Activated CD4-positive, CD25-positive, alpha-beta regulatory T cell treated with anti-CD3 and anti-CD28 coated beads, Interleukin-2, amount 50 U/mL, for 72 hours (primary cell): Measurements from ENCODE around the gene DLG3.

Source experiments
- DNase-seq: peaks from one replicate; pipeline ENCODE4 v3.0.0; 2021

DLG3 gene

GRCh38 chrX:70527053-70527452, 82.4 kb downstream of the DLG3 start:
- DNase-seq, result no peak

GRCh38 chrX:70527610-70528345, 83.1 kb downstream of the DLG3 start:
- DNase-seq, result no peak

GRCh38 chrX:70535198-70535597, 90.6 kb downstream of the DLG3 start:
- no peak for DNase-seq

DNA sequence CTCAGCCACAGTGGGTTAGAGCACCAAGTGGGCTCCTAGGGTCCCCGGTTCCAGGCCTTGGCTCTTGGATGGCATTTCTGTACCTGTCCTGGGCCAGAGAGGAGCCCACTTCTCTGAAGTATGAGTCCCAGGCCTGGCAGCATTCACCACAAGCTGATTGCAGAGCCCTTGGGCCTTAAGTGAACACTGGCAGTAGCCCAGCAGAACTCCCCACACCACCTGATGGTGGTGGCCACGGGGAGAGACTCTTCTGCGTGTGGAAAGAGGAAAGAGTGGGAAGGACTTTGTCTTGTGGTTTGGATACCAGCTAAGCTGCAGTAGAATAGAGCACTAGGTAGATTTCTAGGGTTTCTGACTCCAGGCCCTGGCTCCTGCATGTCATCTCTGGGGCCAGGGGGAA, 104.8 kb downstream of the DLG3 start:
- DNase-seq, result no peak

DNA sequence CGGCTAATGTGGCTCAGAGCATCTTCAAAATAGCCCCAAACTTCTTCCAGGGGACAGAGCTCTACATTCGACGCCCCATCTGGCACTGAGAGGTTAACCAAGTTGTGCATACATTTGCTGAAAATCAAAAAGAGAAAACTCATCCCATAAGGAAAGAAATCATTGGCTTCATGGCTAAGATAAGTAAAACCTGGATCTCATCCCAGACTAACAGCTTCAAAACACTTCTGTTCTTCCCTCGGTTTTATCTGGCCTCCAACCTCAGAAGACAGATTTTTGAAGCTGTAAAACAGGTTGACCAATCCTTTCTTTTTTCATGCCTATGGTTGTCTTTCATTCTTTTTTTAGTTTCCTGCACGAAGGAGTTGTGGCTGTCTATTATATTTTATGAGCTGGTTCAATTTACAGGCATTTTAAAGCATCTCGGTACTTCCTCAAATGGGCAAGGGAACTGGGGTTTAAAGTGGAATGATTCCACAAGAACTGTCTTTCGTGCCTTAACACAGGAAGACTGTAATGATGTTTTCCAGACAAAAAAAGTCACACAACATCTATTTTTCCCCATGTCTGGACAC, 107.6 kb downstream of the DLG3 start:
- no peak for DNase-seq

DNA sequence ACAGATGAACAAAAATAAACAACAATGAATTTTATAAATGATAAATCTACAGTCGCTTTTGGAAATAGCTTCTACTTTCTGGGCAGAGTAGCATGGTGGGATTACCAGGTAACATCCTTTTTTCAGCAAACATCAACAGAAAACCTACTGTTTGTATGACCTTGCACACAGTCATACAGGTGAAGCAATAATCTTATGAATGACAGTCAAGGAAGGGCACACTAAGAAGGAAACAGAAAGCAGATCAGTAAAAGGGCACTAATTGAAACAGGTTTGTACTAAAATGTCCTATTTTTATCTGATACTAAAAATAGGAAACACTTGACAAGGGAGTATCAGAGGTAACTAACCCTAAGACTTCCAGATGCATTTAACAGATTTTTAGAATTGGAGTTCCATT, 108.9 kb downstream of the DLG3 start:
- no peak for DNase-seq

GRCh38 chrX:70554081-70554480, 109.4 kb downstream of the DLG3 start:
- DNase-seq, result no peak

DNA sequence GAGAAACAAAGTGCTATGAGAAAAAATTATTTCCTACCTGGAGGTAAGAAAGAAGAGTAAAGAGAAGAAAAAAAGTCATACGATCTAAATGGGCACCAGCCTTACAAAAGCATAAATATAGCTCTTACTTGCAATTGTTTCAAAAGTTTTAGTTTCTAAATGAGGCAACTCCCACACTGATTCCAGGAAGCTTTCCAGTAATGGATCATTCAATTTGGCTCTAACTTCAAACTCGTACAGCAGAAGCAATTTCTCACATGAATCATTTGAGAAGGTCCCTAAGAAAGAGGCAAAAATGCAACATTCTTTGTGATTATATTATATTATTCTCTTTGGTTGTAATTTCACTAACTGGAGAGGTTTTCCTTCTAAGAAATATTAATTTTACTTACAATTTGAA, 109.9 kb downstream of the DLG3 start:
- no peak for DNase-seq

- DNase-seq, result no peak
Measured at GRCh38 chrX:70554948-70555347, 110.3 kb downstream of the DLG3 start.
